Nephron progenitor cell (in vitro differentiated cells): ENCODE data around the gene PICK1.

Experiments
- DNase-seq: peaks from one replicate; pipeline ENCODE4 v3.0.0; 2021
- H3K27ac Mint-ChIP-seq: 2 replicates; pipeline ENCODE4 v1.8.0; 2021; ENCODE audit warnings: mild to moderate bottlenecking, moderate library complexity, mixed read lengths
- H3K27me3 Mint-ChIP-seq: 2 replicates; pipeline ENCODE4 v1.8.0; 2021; ENCODE audit warnings: mild to moderate bottlenecking, low read depth, mixed read lengths; ENCODE audit not compliant: poor library complexity
- H3K36me3 Mint-ChIP-seq: 2 replicates; pipeline ENCODE4 v1.8.0; 2021; ENCODE audit warnings: low read depth, mixed read lengths
- H3K4me1 Mint-ChIP-seq: 2 replicates; pipeline ENCODE4 v1.8.0; 2021; ENCODE audit warnings: mixed read lengths
- H3K4me3 Mint-ChIP-seq: 2 replicates; pipeline ENCODE4 v1.8.0; 2021; ENCODE audit warnings: mild to moderate bottlenecking, moderate library complexity, mixed read lengths
- H3K9me3 Mint-ChIP-seq: 2 replicates; pipeline ENCODE4 v1.8.0; 2021; ENCODE audit warnings: mild to moderate bottlenecking, moderate library complexity, mixed read lengths
- TF ChIP-seq, protein P1 (sequence below): fragments of 200-600 bp; sonication (generic); IDR thresholded peaks from 2 replicates; pipeline ENCODE4 v1.5.0; 2021; ENCODE audit warnings: antibody characterized with exemption

PICK1 gene

DNA sequence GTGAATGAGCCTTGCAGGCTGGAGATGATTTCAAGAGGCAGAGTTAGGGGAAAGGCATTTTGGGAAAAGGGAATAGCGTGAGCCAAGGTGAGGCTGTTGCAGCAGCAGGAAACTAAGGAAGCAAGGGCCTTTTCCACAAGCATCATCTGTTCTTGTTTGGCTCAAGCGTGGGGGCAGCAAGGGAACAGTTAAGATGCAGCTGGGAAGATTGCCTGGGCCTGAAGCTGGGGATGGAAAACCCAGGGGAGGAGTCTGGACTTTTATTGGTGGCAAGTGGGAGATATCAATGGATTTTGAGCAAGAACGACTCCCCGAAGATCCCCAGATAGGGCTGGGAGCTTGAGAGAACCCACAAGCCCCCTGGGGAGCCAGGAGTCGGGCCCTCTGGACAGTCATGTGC is 27.3 kb upstream of the PICK1 start:
- peaks cover 86% of the 10 kb centered on the region for H3K4me1 Mint-ChIP-seq
- TF ChIP-seq, protein P1, sequence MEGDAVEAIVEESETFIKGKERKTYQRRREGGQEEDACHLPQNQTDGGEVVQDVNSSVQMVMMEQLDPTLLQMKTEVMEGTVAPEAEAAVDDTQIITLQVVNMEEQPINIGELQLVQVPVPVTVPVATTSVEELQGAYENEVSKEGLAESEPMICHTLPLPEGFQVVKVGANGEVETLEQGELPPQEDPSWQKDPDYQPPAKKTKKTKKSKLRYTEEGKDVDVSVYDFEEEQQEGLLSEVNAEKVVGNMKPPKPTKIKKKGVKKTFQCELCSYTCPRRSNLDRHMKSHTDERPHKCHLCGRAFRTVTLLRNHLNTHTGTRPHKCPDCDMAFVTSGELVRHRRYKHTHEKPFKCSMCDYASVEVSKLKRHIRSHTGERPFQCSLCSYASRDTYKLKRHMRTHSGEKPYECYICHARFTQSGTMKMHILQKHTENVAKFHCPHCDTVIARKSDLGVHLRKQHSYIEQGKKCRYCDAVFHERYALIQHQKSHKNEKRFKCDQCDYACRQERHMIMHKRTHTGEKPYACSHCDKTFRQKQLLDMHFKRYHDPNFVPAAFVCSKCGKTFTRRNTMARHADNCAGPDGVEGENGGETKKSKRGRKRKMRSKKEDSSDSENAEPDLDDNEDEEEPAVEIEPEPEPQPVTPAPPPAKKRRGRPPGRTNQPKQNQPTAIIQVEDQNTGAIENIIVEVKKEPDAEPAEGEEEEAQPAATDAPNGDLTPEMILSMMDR: no peak
- no peaks in the 10 kb centered on the region for H3K36me3 Mint-ChIP-seq
- peaks cover 18% of the 10 kb centered on the region for H3K27me3 Mint-ChIP-seq
- no peaks in the 10 kb centered on the region for H3K9me3 Mint-ChIP-seq
- H3K4me3 Mint-ChIP-seq: no peak overlapping the region
- H3K27ac Mint-ChIP-seq: peak overlapping the region; percentile 88
- no peak for DNase-seq

DNA sequence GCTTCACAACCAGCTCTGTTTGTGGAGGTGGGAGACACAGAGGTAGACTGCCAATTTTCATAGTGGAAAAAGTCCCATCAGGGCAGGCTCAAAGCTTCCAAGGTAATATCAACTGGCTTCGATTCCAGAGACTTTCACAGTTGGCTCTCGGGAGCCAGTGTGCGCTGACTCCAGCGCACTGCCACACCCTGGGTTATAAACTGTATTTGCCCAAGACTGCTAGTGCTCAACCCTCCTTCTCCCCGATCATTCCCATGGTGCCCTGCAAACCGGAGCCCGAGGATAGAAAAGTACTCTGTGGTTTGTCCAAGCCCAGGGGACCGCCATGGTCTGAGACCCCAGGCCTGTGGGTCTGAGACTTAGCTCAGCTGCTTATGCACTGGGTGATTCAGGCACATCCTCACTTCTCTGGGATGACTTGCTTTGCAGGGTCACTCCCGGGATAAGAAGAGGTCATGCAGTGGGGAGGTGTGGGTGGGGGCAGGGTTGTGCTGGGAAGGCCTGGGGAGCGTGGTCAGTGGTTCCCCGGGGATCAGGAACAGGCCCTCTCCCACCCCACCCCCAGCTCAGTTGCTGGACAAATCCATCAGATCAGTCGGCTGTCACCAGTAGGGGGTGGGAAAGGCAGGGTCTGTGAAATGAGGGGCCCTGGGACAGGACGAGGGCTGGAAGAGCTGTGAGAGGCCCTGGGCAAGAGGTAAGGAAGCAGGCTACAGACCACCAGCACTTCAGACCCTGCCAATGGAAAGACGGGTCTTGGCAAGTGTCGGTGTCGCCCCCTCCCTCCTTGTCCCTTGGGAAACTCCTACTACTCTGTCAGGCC is 26.7 kb upstream of the PICK1 start:
- TF ChIP-seq, protein P1: no peak
- Mint-ChIP-seq H3K36me3 (no peaks in the 10 kb centered on the region), H3K4me3 (peak overlapping the region; percentile 18), H3K9me3 (no peaks in the 10 kb centered on the region), H3K4me1 (peaks cover 86% of the 10 kb centered on the region), H3K27ac (peak overlapping the region; percentile 90), H3K27me3 (peaks cover 12% of the 10 kb centered on the region)
- DNase-seq: peak; percentile 46

DNA sequence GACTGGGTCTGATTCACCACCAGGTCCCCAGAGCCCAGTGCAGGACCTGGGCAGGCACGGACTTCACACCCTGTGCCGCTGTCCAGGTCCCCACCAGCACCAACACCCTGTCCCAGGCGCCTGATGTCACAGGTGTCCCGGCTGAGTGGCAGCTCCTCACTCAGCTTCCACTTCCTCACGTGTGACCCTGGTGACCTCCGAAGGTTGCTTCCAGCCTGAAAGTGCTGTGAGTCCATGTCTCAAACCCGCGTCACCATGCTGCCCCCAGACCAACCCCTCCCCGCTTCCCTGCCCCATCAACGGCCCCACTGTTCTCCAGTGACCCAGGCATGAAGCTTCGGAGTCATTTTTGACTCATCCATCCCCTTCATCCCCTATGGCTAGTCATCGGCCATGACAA is 25.7 kb upstream of the PICK1 start:
- H3K36me3 Mint-ChIP-seq: no peaks in the 10 kb centered on the region
- peak overlapping the region; percentile 90 for H3K27ac Mint-ChIP-seq
- no peaks in the 10 kb centered on the region for H3K9me3 Mint-ChIP-seq
- TF ChIP-seq, protein P1: no peak
- peaks cover 91% of the 10 kb centered on the region for H3K4me1 Mint-ChIP-seq
- peaks cover 8% of the 10 kb centered on the region for H3K27me3 Mint-ChIP-seq
- peak overlapping the region; percentile 18 for H3K4me3 Mint-ChIP-seq
- no peak for DNase-seq

DNA sequence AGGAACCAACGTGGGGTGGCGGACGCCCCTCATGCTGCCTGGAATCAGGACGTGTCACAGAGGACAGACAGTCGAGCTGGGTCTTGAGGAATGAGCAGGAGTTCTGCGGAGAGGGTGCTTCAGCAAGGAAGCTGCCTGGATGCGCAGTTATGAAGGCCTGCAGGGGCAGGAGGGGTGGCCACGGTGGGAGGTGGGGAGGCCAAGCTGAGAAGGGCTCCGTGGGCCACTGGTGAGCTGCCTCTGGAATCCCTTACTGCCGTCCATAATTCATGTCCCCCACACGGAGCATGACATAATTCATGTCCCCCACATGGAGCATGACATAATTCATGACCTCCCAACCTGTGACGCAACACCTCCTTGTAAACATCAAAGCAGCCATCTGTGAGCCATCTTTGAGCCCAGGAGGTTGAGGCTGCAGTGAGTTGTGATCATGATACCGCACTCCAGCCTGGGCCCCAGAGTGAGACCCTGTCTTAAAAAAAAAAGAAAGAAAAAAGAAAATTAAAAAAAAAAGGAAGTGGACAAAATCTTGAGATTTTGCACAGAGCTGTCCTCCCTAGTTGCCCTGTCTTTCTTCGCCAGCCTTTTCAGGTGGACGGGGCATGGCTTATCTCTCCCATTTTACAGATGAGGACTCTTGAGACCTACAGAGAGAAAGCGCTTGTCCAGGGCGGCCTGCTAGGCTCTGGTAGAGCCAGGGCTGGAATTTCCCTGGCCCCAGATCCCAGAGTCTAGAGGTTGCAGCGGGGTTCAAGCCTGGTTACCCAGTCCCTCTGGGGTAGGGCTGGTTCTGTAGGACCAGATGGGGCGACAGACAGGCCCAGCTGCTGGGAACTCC is 24.3 kb upstream of the PICK1 start:
- Mint-ChIP-seq H3K27ac (peak overlapping the region; percentile 93), H3K36me3 (no peaks in the 10 kb centered on the region), H3K4me3 (peak overlapping the region; percentile 48), H3K27me3 (peaks cover 5% of the 10 kb centered on the region), H3K9me3 (no peaks in the 10 kb centered on the region), H3K4me1 (peaks cover 89% of the 10 kb centered on the region)
- TF ChIP-seq, protein P1: no peak
- DNase-seq: no peak

DNA sequence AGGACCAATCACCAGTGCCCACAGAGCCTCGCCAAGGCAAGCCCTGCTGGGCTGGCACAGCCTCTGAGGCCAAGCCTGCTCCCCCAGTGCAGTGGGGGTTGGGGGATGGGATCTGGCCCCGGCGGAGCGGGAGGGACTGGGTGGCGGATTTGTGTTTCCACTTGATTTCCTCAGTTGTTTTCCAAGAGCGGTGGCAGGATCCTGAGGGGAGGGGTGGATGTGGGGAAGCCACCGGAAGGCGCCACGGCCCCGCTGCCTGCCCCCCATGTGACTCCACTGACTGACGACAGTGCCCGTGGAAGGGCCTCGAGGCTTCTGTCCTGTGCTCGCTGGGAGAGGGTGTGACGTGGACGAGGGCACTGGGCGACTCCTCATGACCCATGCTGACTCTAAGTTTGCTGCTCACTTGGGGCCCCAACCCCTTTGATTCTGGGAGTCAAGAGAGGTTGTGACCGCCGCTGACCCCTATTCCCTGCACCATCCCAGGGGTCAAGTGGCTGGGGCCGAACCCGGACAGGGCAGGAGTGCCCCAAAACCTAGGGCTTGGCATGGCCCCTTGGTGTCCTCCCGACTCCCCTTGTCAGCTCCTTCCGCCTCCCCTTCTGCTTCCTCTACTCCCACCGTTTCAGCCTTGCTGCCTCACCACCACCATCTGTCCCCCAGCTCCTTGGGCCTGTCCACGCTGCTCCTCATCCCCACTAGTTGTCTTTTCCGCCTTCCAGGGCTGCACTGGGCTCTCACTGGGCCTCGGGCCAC is 23.5 kb upstream of the PICK1 start:
- Mint-ChIP-seq H3K27ac (peak overlapping the region; percentile 81), H3K9me3 (no peaks in the 10 kb centered on the region), H3K4me1 (peaks cover 83% of the 10 kb centered on the region), H3K4me3 (peak overlapping the region; percentile 9), H3K27me3 (peaks cover 5% of the 10 kb centered on the region), H3K36me3 (no peaks in the 10 kb centered on the region)
- TF ChIP-seq, protein P1: no peak
- DNase-seq: no peak
